Mesodermal cell (in vitro differentiated cells): ENCODE measurements around the gene STATH.
"Not testable (repeated sequence)": the region's sequence is repeated elsewhere in the genome, so short reads cannot be mapped to it uniquely, and the experiment has no call there.

Experiments
- H3K27ac ChIP-seq: 2 replicates; pipeline ENCODE4 v1.7.0; 2013; ENCODE audit warnings: mild to moderate bottlenecking, low read depth, low read length, moderate library complexity; ENCODE audit not compliant: severe bottlenecking
- H3K36me3 ChIP-seq: 2 replicates; pipeline ENCODE4 v1.7.1; 2013; ENCODE audit warnings: mild to moderate bottlenecking, low read length, moderate library complexity; ENCODE audit not compliant: control insufficient read depth, insufficient read depth
- H3K4me1 ChIP-seq: one replicate; pipeline ENCODE4 v1.7.1; 2013; ENCODE audit warnings: mild to moderate bottlenecking, low read length; ENCODE audit not compliant: insufficient read depth, control insufficient read depth, poor library complexity, severe bottlenecking
- H3K4me3 ChIP-seq: 2 replicates; pipeline ENCODE4 v1.7.0; 2013; ENCODE audit warnings: low read length, control low read depth, mild to moderate bottlenecking; ENCODE audit not compliant: insufficient read depth, poor library complexity, severe bottlenecking; ENCODE audit errors: extremely low read depth
- H3K9me3 ChIP-seq: 2 replicates; pipeline ENCODE4 v1.7.1; 2013; ENCODE audit warnings: mild to moderate bottlenecking, low read length, moderate library complexity; ENCODE audit not compliant: control insufficient read depth
- WGBS, 2 experiments: methylation state at CpG; one replicate each; pipeline ENCODE4 v1.1.5; 2013; ENCODE audit warnings: missing lambda C conversion rate in 2 of 2; ENCODE audit not compliant: insufficient coverage in 2 of 2; 5-methylcytosine and 5-hydroxymethylcytosine counted together

The STATH gene

GRCh38 chr4:70050138-70050537, 54.4 kb downstream of the STATH start, which contains the start of gene HTN1:
Gene HTN1 (plus strand): TSS chr4:70050438. CDS start chr4:70053077, 2,639 bp downstream.
- H3K9me3 ChIP-seq, H3K4me1 ChIP-seq, H3K36me3 ChIP-seq, H3K4me3 ChIP-seq, H3K27ac ChIP-seq: not testable (repeated sequence)
- no CpG with 5 or more reads among the region's 6 CpGs for WGBS, 2 experiments
